GM12892 (cell line): Measurements from ENCODE around the gene APBA2.

Experiments
- POLR2A ChIP-seq: IDR thresholded peaks from 2 replicates; pipeline ENCODE4 v1.6.1; 2011; ENCODE audit warnings: low read depth, low read length, control low read depth
- POLR2AphosphoS5 ChIP-seq: IDR thresholded peaks from 2 replicates; pipeline ENCODE4 v1.6.1; 2011; ENCODE audit warnings: low read depth, low read length, control low read depth
- TAF1 ChIP-seq: IDR thresholded peaks from 2 replicates; pipeline ENCODE4 v1.6.1; 2011; ENCODE audit warnings: low read depth, mild to moderate bottlenecking, control low read depth, low read length, borderline replicate concordance

DNA sequence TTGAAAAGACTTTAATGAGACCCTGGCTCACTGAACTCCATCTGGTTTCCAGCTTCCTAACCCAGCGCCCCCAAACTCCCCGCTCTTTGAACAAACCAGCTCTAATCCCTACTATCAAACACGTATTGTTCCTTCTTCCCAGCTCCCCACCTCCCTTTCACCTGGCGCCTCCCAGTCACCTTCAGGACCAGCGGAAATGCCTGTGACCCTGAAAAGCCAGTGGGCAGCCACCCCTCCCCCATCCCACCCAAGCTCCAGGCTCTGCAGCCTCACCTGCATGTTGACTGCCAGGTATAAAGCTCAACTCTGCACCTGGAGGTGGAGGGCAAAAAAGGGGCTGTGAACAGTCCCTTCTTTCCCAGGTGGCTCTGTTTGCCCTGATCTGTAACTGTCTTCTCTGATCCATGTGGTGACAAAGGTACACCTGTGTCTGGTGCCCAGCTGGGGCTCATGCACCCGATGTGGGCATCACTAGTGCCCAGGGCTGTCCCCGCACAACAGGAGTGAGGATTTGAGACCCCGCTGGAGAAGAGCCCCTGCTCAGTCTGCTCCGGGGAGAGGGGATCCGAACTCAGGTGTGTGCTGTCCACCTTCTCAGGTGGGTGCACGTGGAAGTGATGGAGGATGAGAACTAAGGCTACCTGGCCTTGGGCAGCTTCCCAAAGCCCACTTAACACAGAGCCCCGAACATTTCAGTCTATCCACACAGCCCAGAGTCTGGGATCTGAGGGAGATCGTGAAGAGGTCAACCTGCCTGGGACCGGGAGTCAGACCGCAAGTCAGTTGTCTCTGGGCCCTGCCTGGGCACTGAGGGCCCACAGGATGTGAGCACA is 254.9 kb downstream of the APBA2 start:
- no peak for TF ChIP-seq POLR2AphosphoS5
- no peak for TF ChIP-seq POLR2A
- no peak for TF ChIP-seq TAF1
